GM10266 (cell line): ENCODE data around the gene DNAH8.

Experiments
- DNase-seq: peaks from one replicate; pipeline ENCODE4 v3.0.0; 2012; ENCODE audit errors: extremely low spot score
- CTCF ChIP-seq: IDR thresholded peaks from 2 replicates; pipeline ENCODE4 v1.5.1; 2012; ENCODE audit warnings: mild to moderate bottlenecking, low read depth; ENCODE audit not compliant: control insufficient read depth, insufficient read depth; ENCODE audit errors: missing control alignments

The DNAH8 gene

DNA sequence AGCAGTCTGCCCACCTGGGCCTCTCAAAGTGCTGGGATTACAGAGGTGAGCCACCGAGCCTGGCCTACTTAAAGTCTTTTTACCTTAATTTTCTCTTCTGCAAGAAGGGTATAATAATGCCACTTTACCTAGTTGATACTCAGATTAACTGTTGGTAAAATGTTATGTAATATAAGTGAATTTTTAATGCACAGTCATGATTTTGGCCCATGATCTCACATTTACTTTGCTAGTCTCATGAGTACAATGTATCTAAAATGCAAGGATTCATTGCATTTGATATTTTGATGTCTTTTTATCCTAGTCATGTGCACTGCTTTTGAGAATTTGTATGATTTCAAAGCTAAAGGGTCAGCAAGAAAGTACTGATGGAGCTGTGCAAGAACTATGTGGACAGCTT lies 13.1 kb downstream of the DNAH8 start:
- no peak for DNase-seq
- TF ChIP-seq CTCF, result no peak

GRCh38 chr6:38730140-38730862 lies 15.2 kb downstream of the DNAH8 start:
- no peak for TF ChIP-seq CTCF
- no peak for DNase-seq

GRCh38 chr6:38736951-38737350 lies 21.8 kb downstream of the DNAH8 start:
- no peak for DNase-seq
- no peak for TF ChIP-seq CTCF

DNA sequence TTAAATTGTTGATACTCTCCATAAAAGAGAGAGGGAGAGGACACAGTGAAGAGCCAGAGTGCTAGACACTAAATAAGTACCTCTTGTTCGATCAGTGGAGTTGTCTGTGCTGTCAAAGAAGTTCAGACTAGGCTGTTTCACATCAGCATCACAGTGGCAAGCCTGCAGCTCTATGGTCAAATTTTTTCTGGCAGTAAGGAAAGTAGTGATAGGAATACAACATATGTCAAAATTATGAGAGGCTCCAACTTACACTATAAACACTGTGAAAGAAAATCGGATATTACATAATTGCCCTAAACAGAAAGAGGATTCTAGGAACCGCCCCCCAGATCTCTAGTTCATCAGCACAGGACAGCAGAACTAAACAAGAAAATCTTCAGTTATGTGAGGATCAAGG lies 23.1 kb downstream of the DNAH8 start:
- no peak for TF ChIP-seq CTCF
- DNase-seq, result no peak

GRCh38 chr6:38739532-38739931 lies 24.4 kb downstream of the DNAH8 start:
- no peak for DNase-seq
- no peak for TF ChIP-seq CTCF

DNA sequence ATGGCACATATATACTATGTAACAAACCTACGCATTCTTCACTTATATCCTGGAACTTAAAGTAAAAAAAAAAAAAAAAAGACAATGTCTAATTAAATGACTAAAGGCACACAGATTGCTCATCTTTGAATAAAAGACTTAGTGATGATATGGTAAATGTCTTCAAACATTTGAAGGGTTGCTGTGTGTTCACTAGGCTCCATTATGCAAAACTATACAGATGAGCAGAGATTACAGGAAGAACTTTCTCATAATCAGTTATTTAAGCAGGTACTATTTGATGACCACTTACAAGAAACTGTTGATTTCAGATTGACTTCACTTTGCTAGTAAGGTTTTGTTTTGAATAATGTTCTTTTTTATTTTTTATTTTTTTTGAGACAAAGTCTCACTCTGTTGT lies 34.4 kb downstream of the DNAH8 start:
- no peak for DNase-seq
- no peak for TF ChIP-seq CTCF

DNA sequence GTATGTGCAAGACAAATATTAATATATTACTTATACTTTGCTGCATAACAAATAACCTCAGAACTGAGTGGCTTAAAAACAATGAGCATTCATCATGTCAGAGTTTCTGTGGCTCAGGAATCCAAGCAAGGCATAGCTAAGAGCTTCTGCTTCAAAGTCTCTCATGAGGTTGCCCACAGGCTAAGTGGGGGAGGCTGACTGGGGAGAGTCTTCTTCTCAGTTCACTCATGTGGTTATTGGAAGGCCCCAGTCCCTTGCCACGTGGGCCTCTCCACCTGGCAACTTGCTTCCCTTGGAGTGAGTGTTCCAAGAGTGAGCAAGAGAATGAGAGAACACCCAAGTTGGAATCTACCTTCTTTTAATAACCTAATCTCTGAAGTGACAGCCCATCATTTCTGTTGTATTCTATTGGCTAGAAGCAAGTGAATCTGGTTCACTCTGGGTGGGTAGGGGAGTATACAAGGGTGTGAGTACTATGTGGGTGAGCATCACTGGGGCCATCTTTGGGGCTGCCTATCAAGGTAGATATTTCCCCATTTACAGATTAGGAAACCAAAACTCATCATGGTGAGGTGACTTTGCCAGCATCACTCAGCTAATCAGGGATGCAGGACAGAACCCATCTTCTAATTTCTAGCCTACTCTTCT lies 36.0 kb downstream of the DNAH8 start:
- no peak for DNase-seq
- TF ChIP-seq CTCF, result no peak
